ENCODE results near the gene DNAH5. TPM values are rescaled to one million over a fixed set of nuclear protein-coding genes. Genes with fewer than 3 reads are reported as not detected.

Gene DNAH5
- total RNA-seq, 1 donor = 0.36 TPM

DNA sequence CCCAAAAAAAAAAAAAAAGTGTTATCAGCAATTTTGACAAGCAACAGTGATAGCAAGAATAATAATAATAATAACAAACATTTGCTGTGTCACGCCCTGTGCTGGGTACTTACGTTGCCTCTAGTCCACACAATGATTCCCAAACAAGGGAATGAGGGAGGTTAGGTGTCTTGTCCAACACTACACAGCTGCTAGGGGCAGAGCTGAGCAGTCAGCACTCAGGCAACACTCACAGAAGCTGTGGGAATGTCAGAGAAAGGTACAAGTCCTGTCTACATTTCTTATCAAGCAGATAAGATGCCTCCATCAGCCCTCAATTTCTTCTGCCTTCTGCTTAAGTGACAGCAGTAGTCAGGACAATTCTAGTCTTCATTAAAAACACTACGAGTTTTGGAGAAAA, 111.0 kb downstream of the DNAH5 start:
- Histone ChIP-seq H3K27me3 (ENCODE audit: insufficient read depth, low read length) (no peaks in the 10 kb centered on the region), H3K27ac (ENCODE audit: low read depth, low read length) (no peak overlapping the region), H4K20me1 (ENCODE audit: insufficient read depth, low read length) (no peaks in the 10 kb centered on the region), H2AFZ (ENCODE audit: low read length) (no peak overlapping the region), H3K4me2 (ENCODE audit: insufficient read depth, low read length) (no peak overlapping the region), H3K4me1 (ENCODE audit: insufficient read depth, low read length) (no peaks in the 10 kb centered on the region), H3K4me3 (ENCODE audit: insufficient read depth, low read length) (no peak overlapping the region), H3K36me3 (ENCODE audit: insufficient read depth, low read length) (no peaks in the 10 kb centered on the region), H3K9me3 (ENCODE audit: low read depth, low read length) (no peaks in the 10 kb centered on the region), H3K79me2 (ENCODE audit: insufficient read depth, low read length) (no peaks in the 10 kb centered on the region)
- no peak for DNase-seq (ENCODE audit: insufficient read length, low spot score, missing footprints)
- no peak for TF ChIP-seq CTCF (IDR thresholded peaks at IDR 0.05; ENCODE audit: extremely low read depth, low read depth, low read length)

DNA sequence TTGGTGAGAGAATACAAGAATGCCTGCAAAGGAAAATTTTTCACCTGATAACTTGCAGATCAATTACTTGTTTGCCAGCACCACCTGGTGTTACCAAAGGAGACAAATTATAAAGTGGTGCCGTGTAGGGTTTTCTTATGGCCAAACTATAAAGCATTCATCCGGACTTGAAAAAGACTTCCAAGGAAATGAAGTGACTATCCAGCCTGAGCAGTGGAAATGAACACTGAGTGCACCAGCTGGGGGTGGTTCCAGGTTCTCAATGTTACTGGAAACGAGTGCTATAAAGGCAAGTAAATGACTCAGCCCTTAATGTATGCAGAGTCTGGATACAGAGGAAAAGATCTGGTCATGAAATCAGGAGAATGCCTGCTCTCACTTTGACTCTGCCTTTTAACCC, 113.1 kb downstream of the DNAH5 start:
- Histone ChIP-seq H3K79me2 (ENCODE audit: insufficient read depth, low read length) (no peaks in the 10 kb centered on the region), H2AFZ (ENCODE audit: low read length) (no peak overlapping the region), H3K36me3 (ENCODE audit: insufficient read depth, low read length) (no peaks in the 10 kb centered on the region), H3K9me3 (ENCODE audit: low read depth, low read length) (no peaks in the 10 kb centered on the region), H3K27me3 (ENCODE audit: insufficient read depth, low read length) (no peaks in the 10 kb centered on the region), H3K4me1 (ENCODE audit: insufficient read depth, low read length) (no peaks in the 10 kb centered on the region), H3K4me3 (ENCODE audit: insufficient read depth, low read length) (no peak overlapping the region), H4K20me1 (ENCODE audit: insufficient read depth, low read length) (no peaks in the 10 kb centered on the region), H3K27ac (ENCODE audit: low read depth, low read length) (no peak overlapping the region), H3K4me2 (ENCODE audit: insufficient read depth, low read length) (no peak overlapping the region)
- TF ChIP-seq CTCF (IDR thresholded peaks at IDR 0.05; ENCODE audit: extremely low read depth, low read depth, low read length) = no peak
- no peak for DNase-seq (ENCODE audit: insufficient read length, low spot score, missing footprints)

DNA sequence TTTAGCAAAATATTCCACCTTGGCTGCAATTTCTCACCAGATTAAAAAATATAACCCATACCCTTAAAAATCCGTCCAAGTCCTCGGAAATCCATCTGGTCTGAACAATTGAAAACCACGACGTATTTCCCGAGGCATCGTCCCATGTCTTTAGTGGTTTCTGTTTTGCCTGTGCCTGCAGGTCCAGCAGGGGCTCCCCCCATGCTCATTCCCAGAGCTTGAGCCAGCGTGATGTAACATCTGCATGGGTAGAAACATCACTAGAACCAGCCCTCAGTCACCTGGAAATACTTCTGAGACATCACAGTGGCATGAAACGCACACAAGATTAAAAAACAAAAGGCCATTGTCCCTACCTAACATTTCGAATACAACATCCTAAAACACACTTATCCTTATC, 114.0 kb downstream of the DNAH5 start:
- no peaks in the 10 kb centered on the region for H3K79me2 ChIP-seq (ENCODE audit: insufficient read depth, low read length)
- H3K4me1 ChIP-seq (ENCODE audit: insufficient read depth, low read length) = no peaks in the 10 kb centered on the region
- DNase-seq (ENCODE audit: insufficient read length, low spot score, missing footprints) = no peak
- no peaks in the 10 kb centered on the region for H3K36me3 ChIP-seq (ENCODE audit: insufficient read depth, low read length)
- H3K27ac ChIP-seq (ENCODE audit: low read depth, low read length) = no peak overlapping the region
- H3K4me2 ChIP-seq (ENCODE audit: insufficient read depth, low read length) = no peak overlapping the region
- no peak for TF ChIP-seq CTCF (IDR thresholded peaks at IDR 0.05; ENCODE audit: extremely low read depth, low read depth, low read length)
- no peaks in the 10 kb centered on the region for H4K20me1 ChIP-seq (ENCODE audit: insufficient read depth, low read length)
- H2AFZ ChIP-seq (ENCODE audit: low read length) = no peak overlapping the region
- H3K4me3 ChIP-seq (ENCODE audit: insufficient read depth, low read length) = no peak overlapping the region
- no peaks in the 10 kb centered on the region for H3K9me3 ChIP-seq (ENCODE audit: low read depth, low read length)
- H3K27me3 ChIP-seq (ENCODE audit: insufficient read depth, low read length) = no peaks in the 10 kb centered on the region

- H3K27me3 ChIP-seq (ENCODE audit: insufficient read depth, low read length) = no peaks in the 10 kb centered on the region
- no peak overlapping the region for H2AFZ ChIP-seq (ENCODE audit: low read length)
- H3K9me3 ChIP-seq (ENCODE audit: low read depth, low read length) = no peaks in the 10 kb centered on the region
- no peak for DNase-seq (ENCODE audit: insufficient read length, low spot score, missing footprints)
- H3K36me3 ChIP-seq (ENCODE audit: insufficient read depth, low read length) = no peaks in the 10 kb centered on the region
- H3K4me3 ChIP-seq (ENCODE audit: insufficient read depth, low read length) = no peak overlapping the region
- no peak overlapping the region for H3K4me2 ChIP-seq (ENCODE audit: insufficient read depth, low read length)
- no peak overlapping the region for H3K27ac ChIP-seq (ENCODE audit: low read depth, low read length)
- H3K79me2 ChIP-seq (ENCODE audit: insufficient read depth, low read length) = no peaks in the 10 kb centered on the region
- H3K4me1 ChIP-seq (ENCODE audit: insufficient read depth, low read length) = no peaks in the 10 kb centered on the region
- H4K20me1 ChIP-seq (ENCODE audit: insufficient read depth, low read length) = no peaks in the 10 kb centered on the region
- no peak for TF ChIP-seq CTCF (IDR thresholded peaks at IDR 0.05; ENCODE audit: extremely low read depth, low read depth, low read length)
These were observed 123.1 kb downstream of the DNAH5 start for GRCh38 chr5:13821366-13821765.

All from osteoblast (primary cell).